HG03025 (cell line): ENCODE measurements around the gene ALKAL2.

Source experiments
- ATAC-seq: cut with Tn5 transposase; IDR thresholded peaks from one replicate; pipeline ENCODE4 v1.9.1; 2021; ENCODE audit warnings: mild to moderate bottlenecking, moderate library complexity; ENCODE audit not compliant: unreplicated experiment, low FRiP score

The ALKAL2 gene

DNA sequence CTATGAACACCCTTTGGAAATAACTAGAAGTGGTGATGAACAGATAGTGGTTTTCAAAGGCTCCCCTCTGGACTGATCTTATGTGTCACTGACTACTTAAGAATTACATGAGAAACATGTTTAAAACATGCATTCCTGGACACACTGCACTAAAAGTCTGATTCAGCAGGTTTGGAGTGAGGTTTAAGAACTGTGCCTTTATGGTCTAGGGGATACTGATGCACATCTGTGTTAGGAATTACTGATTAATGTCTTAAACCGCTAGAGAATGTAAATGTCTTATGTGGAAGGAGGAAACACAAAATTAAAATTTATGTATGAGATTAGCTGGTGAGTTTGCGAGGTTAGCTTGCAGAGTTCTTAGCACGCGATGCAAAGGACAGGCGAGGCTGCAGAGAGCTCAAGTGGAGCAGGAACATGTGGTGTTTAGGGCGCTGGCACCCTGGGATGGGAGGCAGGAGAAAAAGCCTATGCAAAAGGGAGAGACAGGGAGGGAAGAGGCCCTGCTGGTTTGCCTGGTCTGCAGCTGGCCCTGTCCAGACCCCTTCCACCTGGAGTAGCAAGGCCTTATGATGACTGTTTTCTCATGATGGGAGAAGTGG lies 35.8 kb downstream of the ALKAL2 start:
- ATAC-seq: no peak

DNA sequence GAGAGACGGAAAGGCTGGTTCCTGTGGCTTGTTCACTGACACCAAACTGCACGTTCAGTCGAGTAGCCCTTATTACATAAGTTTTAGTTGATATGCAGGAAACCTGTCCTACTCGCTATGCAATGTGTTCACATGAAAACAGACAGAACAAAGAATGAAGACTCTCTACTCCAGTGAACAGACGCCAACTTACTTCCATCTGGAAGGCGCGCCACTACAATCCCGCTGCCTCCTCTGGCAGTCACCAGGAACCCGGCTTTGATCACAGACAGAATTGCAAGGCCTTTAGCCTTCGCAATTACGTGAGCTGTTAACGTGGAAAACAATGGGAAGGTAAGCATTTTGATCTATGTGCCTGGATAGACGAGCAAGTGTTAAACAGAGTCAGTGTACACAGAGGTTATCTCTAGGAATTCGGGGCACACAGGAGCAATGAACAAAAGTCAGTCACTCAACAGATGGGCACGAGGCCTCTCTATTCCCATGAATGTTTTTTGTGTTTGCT lies 38.3 kb downstream of the ALKAL2 start:
- no peak for ATAC-seq

DNA sequence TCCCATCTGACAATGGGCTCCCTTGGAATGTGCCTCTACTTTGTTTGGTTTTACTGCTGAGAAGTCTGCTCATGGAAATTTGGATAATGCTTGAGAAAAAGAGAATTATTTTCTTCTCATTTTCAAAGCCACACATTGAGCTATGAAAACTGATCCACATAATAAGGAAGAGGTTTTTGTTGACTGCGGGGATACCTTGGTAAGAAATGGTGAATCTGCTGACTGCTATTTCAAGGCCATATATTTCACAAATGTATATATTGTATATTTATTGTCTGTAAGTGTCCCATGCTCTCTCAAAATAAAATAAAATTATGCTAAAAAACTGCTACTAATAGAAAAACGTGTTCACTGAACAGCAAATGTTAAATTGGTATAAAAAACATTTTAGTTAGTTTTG lies 39.2 kb downstream of the ALKAL2 start:
- no peak for ATAC-seq

DNA sequence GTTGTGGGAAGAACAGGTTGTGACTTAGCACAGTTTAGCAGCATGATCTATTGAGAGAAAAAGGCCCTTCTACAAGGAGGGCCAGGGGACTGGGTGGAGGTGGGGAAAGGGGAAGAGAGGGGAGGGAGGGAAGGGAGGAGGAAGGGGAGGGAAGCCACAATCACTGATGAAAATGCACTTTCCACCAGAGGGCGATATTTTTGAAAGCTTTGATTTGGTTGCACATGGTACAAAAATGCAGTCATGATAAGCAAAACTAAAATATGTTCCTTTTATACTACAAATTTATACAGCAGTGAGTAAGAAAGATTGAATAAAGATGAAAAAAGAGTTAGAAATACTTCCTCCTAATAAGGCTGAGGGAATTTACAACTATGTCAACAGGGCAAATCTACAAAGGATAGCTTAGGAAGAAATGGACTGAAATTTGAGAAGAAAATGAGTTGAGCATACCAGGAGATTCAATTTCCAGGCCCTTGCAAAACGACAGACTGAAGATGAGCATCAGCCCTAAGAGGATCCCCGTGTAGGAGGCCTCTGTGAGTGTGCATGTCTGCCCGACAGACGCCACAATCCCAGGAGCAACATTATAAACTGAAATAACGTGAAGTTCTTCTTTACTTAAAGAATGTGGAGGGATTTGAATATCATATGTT lies 41.3 kb downstream of the ALKAL2 start:
- no peak for ATAC-seq

DNA sequence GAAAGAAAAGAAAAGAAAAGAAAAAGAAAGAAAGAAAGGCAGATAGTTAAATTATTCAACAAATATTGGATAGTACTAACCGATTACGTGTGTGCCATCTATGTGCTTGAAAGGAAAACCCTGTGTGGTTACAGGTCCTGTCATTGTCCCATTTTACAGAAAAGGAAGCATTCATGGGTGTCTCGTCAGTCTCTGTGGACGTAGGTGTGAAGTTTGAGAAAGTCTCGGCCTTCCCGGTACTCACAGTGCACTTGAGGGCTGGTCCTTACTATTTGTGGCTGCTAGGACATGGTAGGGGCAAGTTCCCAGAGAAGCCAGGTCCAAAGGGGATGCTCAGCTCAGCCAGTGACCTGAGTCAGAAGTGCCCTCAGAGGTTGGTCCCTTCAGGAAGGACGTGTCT lies 43.3 kb downstream of the ALKAL2 start:
- ATAC-seq: no peak

DNA sequence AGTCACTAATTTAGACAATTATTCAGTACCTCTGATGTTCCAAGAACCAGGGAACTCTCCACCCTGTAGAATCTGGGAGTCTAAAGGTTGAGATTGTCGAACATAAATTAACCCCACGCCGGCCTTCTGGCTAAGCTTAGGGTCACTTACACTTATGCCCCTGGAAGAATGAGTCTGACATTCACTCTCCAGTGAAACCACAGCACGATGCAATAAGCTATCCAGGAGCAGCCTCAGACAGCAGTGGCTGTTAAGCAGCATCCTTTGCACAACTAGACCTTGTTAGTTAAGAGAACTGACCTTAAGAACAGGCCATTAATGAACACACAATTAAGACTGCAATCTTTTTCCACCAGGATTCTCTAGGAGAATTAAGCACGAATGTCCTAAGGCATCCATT lies 49.0 kb downstream of the ALKAL2 start:
- ATAC-seq: no peak

DNA sequence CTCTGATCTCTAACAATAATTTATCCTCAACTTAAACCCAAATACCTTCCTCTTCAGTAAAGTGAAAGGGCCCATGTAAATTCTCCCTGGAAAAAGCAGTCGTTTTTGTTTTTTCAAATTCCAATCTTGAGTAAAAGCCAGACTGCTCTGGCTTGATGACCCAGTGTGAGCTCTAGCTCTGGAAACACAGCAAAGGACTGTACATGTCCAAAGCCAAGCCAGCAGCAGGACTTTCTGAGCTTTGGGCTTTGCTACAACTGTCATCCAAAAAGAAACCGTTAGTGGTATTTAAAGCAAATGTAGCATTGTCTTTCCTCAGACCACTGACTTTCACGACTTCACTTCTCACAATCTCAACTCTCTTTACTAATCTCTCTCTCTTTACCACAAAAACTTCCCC lies 49.5 kb downstream of the ALKAL2 start:
- ATAC-seq: no peak

DNA sequence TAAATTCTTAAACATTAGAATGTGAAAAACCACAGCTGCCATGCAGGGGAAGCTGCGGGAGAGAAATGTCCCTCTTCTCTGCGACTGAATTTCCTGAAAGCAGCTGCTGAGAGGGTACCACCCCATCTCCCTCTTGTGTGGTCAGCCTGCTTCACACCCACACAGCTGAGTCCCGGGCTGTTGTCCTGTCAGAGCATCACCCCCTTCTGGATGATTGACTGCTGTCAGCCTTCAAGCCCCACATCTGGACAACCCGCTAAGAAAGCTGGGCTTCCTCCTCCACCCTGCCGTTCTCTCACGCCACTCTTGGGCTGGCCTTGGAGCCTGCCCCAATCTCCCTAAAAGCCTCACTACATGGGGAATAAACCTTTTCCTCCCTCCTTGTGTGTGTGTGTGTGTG lies 50.0 kb downstream of the ALKAL2 start:
- ATAC-seq: no peak

DNA sequence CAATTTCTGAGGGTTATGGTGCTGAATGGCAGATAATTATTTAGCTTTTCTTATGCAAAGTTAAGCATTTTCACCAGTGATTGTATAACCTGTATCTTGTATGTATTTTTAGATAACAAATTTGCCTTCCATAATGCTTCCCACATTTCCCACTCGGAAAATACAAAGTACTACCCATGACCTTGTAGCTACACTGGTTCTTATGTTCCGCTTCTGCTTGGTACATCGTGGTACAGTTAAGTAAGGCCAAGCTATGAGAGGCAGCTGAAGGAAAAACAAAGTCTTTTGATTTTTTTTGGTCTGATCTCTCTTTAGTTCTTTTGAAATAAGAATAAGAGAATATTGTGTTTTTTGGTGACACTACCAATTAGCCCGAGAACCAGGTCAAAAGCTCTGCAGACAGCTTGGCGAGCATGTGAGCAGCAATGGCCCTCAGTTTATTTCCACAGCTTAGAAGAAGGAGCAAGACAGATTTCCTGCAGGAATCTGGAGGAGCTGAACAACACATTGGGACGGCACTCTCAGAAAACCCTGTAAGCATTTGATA lies 50.8 kb downstream of the ALKAL2 start:
- ATAC-seq: no peak

DNA sequence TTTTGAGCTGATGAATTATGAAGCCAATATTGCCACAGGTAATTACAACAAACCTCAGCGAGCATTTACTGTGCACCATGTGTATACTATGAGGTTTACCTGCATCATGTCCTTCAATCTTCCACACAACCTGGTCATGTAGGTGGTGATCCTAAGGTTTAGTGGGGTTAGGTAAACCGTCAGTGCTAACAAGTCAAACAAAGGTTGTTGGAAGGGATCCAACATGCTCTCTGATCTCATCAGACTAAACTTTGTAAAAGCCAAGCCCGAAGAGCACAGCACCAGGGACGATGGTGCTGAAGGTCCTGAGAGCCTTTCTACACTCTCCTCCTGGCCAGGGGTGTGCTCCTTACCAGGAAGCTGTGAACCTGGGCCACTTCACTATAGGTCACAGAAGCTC lies 53.5 kb downstream of the ALKAL2 start:
- no peak for ATAC-seq

DNA sequence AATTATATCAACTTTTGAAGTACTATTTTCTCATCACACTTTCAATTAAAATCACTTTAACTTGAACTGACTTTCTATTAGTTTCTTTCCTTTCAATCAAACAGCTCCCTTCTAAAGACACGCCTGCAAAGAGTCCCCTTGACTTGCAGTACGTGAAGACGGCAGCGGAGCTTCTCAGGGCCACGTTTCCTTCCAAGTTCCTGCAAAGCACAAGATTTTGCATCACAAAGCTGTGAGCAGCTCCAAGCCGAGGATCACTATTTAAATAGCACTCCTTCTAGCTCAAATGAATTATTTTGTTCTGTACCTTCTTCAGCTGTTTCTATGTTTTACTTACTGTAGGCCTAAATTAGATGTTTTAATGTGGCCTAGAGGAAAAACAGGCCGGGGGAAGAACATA lies 54.9 kb downstream of the ALKAL2 start:
- ATAC-seq: no peak

DNA sequence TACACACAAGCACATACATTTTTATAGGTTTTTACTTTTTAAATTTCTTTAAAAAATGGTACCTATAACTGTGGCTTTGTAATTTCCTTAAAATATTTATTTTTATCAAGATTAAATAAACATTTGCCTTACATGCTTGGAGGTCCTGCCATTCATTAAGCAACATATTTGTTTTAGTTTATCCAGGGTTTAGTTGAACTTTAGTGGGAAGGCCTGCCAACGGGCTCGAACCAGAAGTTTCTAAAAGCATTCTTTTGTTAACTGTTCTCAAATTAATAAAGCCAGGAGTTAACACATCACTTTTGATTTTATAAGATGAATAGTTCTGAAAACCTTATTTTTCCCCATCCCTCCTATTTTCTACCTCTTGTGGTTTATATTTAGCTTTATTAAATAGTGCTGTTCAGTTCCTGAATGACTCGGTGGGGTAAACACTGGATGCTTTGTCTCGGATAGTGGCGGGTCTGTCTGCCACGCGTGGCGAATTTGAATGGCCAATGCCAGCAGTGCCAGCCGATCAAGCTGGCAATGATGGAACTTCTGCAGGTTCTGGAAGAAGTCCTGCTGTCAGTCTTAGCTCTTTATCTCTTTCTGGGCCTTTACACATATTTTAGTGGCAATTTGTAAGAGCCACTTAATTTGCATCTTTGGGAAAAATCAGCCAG lies 56.2 kb downstream of the ALKAL2 start:
- no peak for ATAC-seq
